DMS 273 treated with DMSO at 0.1 percent for 48 hours (cell line): ENCODE data around the gene ACOT11.
"Not testable (repeated sequence)": the region's sequence is repeated elsewhere in the genome, so short reads cannot be mapped to it uniquely, and the experiment has no call there.

Experiments
- DNase-seq: peaks from one replicate; lab custom pipeline; 2025; lab: John Stamatoyannopoulos, UW

The ACOT11 gene

GRCh38 chr1:54608566-54609230, 60.7 kb downstream of the ACOT11 start:
- no peak for DNase-seq

- no peak for DNase-seq
Measured at GRCh38 chr1:54609301-54609921, 61.4 kb downstream of the ACOT11 start.

- no peak for DNase-seq
Measured at GRCh38 chr1:54610048-54610447, 62.0 kb downstream of the ACOT11 start.

GRCh38 chr1:54610601-54611580, 62.9 kb downstream of the ACOT11 start:
- DNase-seq: no peak

- DNase-seq: no peak
Measured at GRCh38 chr1:54611621-54612020, 63.6 kb downstream of the ACOT11 start.

- no peak for DNase-seq
Measured at GRCh38 chr1:54614024-54614423, 66.0 kb downstream of the ACOT11 start.

GRCh38 chr1:54614563-54614962, 66.5 kb downstream of the ACOT11 start:
- DNase-seq: no peak

GRCh38 chr1:54615531-54616279, 67.7 kb downstream of the ACOT11 start:
- DNase-seq: no peak

GRCh38 chr1:54619749-54620148, 71.7 kb downstream of the ACOT11 start:
- DNase-seq: no peak

- DNase-seq: no peak
Measured at GRCh38 chr1:54623216-54624007, 75.4 kb downstream of the ACOT11 start, which contains the start of gene FAM151A. Gene FAM151A, minus strand, starts transcription at chr1:54623525. Its CDS starts 130 bp downstream, at chr1:54623395.

- DNase-seq: no peak
Measured at GRCh38 chr1:54624466-54625464, 76.7 kb downstream of the ACOT11 start.

- no peak for DNase-seq
Measured at GRCh38 chr1:54627196-54627595, 79.2 kb downstream of the ACOT11 start.

GRCh38 chr1:54635804-54636203, 87.8 kb downstream of the ACOT11 start:
- DNase-seq: not testable (repeated sequence)

- not testable (repeated sequence) for DNase-seq
Measured at GRCh38 chr1:54636461-54637446, 88.7 kb downstream of the ACOT11 start.

GRCh38 chr1:54640361-54640760, 92.3 kb downstream of the ACOT11 start:
- no peak for DNase-seq

GRCh38 chr1:54640863-54641836, 93.1 kb downstream of the ACOT11 start, which contains the start of gene MROH7:
Gene MROH7, plus strand, starts transcription at chr1:54641786. Its CDS starts 11,141 bp downstream, at chr1:54652927.
- DNase-seq: no peak

- no peak for DNase-seq
Measured at GRCh38 chr1:54643736-54644135, 95.7 kb downstream of the ACOT11 start.
